ENCODE data around the gene CCND3.
"Not testable (repeated sequence)": the region's sequence is repeated elsewhere in the genome, so short reads cannot be mapped to it uniquely, and the experiment has no call there.

CCND3 gene

GRCh38 chr6:41954668-41955067 is 13.1 kb upstream of the CCND3 start:
- DNase-seq (ENCODE audit: low read depth in 2 of 3, low spot score in 1 of 3) = no peak

- DNase-seq (ENCODE audit: low read depth in 2 of 3, low spot score in 1 of 3) = no peak
These were observed 6.1 kb upstream of the CCND3 start for GRCh38 chr6:41947581-41948220.

GRCh38 chr6:41943456-41943855 is 1.8 kb upstream of the CCND3 start:
- DNase-seq (ENCODE audit: low read depth in 2 of 3, low spot score in 1 of 3) = no peak

GRCh38 chr6:41942882-41943281 is 1.3 kb upstream of the CCND3 start:
- DNase-seq (ENCODE audit: low read depth in 2 of 3, low spot score in 1 of 3) = not testable (repeated sequence)

DNA sequence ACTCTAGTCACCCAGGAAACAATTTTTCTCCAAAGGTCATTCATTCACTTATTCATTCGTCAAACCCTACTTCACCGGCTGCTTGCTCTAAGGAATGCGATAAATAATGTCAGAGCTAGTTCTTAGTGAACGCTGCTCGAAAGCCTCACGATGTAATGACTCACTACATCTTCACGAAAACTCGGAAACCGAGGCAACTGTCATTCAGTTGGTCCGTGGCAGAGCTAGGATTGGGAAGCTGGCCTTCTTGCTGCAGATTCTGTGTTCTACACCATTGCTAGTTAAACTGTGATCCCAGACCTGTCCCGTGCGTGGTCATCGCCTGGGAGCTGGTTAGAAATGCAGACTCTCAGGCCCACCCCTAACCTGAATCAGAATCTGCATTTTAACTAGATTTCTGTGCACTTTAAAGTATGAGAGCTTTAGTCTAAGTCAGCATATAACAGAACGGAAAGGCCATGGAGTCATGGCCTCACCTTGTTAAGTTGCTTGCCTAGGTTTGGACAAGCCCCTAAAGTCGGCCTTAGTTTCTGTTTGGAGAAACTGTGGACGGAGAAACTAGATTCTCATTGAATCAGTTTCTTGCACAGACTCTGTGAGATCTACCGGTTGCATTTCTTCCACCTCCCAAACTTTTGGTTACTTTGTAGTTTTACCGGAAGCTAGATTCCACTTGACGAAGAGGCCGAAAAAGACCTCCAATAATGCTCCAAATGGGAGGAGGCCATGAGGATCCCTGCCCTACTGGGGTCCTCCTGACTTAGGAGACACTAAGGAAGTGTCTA is 651 bp upstream of the CCND3 start:
- no peak for DNase-seq (ENCODE audit: low read depth in 2 of 3, low spot score in 1 of 3)

GRCh38 chr6:41940759-41941279 is 789 bp downstream of the CCND3 start:
- DNase-seq (ENCODE audit: low read depth in 2 of 3, low spot score in 1 of 3) = peak in 2 of 3 donors; percentile 25 to 48

DNA sequence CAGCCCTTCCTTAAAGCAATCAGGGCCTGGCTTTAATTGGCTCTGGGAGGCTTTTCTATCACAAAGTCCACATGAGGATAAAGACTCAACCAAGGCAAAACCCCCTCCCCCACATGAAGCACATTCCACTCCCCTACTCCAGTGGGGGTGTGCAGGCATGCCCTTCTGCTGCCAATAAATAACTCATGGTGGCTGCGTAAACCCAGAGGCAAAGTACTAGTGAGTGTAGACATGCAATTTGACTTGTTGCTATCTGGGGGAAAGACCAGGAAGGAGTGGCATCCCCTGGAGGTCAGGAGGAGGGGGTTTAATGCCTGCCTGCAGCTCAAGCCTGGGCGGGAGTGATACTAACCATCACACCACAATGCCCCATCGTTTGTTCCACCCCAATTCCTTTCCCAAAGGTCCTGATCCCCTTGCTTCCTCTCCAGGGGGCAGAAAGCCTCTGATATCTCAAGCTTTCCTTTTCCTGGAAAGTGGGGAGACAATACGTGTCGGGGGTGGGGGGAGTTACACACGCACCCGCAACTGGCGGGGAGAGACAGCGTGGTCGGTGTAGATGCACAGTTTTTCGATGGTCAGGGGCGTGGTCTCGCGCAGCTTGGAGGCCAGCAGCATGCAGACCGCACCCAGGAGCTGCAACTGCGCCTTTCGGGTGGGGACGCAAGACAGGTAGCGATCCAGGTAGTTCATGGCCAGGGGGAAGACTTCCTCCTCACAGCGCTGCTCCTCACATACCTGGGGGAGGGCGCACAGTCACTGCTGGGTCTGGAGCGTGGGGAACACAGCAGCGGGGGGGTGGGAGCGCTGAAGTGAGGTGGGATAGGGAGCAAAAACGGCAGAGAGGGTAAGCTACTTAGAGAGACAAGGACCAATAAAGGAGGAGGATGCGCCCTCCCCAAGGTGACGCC is 1.5 kb downstream of the CCND3 start:
- no peak for DNase-seq (ENCODE audit: low read depth in 2 of 3, low spot score in 1 of 3)

- peak in 1 of 3 donors; percentile 30 for DNase-seq (ENCODE audit: low read depth in 2 of 3, low spot score in 1 of 3)
These were observed 2.3 kb downstream of the CCND3 start for GRCh38 chr6:41939176-41939847.

GRCh38 chr6:41938590-41939175 is 2.9 kb downstream of the CCND3 start:
- DNase-seq (ENCODE audit: low read depth in 2 of 3, low spot score in 1 of 3) = no peak

- no peak for DNase-seq (ENCODE audit: low read depth in 2 of 3, low spot score in 1 of 3)
These were observed 3.6 kb downstream of the CCND3 start for GRCh38 chr6:41937861-41938574.

GRCh38 chr6:41937472-41937860 is 4.1 kb downstream of the CCND3 start:
- DNase-seq (ENCODE audit: low read depth in 2 of 3, low spot score in 1 of 3) = no peak

GRCh38 chr6:41936073-41936837 is 5.4 kb downstream of the CCND3 start:
- peak; percentile 65 to 80 (median 69) for DNase-seq (ENCODE audit: low read depth in 2 of 3, low spot score in 1 of 3)

- no peak for DNase-seq (ENCODE audit: low read depth in 2 of 3, low spot score in 1 of 3)
These were observed 5.9 kb downstream of the CCND3 start for GRCh38 chr6:41935685-41936072.

DNA sequence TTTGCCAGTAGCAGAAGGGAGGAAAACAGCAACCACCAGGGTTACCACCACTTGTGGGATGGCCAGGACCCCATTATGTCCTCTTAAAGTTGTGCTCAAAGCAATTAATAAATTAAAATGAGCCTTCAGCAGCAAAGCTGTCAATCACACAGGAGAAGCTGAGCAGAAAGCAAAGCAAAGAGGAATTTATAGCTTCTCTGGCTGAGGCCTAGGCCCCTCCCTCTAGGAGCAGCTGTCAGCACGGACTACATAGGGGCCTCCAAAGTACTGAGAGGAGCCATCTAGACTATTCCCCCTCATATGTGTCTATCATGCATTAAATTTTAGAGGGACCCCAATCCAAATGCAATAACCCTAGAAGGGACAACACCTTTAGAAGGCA is 6.4 kb downstream of the CCND3 start:
- DNase-seq (ENCODE audit: low read depth in 2 of 3, low spot score in 1 of 3) = no peak

DNA sequence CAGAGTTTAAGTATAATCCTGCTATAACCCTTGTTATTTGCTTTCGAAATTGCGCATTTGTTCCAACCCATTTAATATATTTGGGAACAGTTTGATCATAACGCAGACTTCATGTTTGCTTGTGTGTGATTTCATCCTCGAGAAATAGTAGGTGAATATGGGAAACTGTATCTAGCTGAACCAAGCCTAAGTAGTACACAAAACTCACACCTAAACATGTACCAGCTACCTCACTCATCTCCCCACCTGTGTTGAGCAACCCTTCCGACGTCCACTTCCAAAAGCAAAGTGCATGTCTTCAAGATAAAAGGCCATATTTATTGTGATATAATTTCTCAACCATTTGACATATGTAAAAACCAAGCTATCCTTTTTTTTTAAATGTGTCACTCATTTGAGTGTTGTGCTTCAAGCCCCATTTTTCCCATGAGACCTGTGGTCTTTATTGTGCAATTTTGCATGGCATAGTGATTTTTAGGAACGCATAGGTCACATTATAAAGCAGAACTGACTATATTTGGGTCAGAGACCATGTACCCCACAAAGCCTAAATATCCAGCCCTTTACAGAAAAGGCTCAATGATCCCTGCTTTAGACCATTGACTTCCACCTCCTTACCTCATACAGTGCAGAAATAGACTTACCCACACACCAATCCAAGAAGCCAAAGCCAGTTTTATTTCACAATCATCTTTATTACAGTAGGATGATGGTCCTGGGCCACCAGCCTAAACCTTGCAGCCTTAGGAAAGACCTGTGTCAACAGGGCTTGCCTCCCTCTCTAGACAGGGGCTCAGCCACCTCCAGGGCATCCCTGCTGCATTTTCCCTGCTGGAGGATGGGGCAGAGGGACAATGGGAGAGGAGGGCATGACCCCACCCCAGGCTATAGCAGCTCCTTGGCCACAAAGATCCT is 7.1 kb downstream of the CCND3 start:
- no peak for DNase-seq (ENCODE audit: low read depth in 2 of 3, low spot score in 1 of 3)

GRCh38 chr6:41932378-41932777 is 9.2 kb downstream of the CCND3 start:
- no peak for DNase-seq (ENCODE audit: low read depth in 2 of 3, low spot score in 1 of 3)

DNA sequence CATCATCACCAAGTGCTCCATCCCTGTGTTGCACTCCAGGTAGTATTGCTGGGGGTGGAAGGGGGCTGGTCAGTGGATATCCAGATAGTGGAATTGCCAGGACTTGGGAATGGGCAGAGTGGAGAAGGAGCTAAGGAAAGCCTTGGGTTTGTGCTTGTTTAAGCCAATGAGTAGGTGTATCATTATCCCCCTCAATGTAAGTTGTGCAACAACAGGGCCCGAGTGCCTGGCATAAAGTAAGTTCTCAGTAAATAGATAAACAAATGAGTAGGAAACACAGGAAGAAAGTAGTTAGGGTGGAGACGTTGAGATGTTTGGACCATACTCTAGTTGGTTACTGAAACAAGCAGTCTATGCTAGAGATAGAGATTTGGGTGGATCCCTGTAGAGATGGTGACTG is 9.8 kb downstream of the CCND3 start:
- no peak for DNase-seq (ENCODE audit: low read depth in 2 of 3, low spot score in 1 of 3)

GRCh38 chr6:41929924-41930323 is 11.7 kb downstream of the CCND3 start:
- DNase-seq (ENCODE audit: low read depth in 2 of 3, low spot score in 1 of 3) = no peak

Data from stimulated activated CD4-positive, alpha-beta T cell treated with anti-CD3 and anti-CD28 coated beads, Interleukin-12 subunit alpha, Interleukin-12 subunit beta, amount 100 ng/mL, for 48 hours (primary cell).